ENCODE data around the gene ENDOV.

The ENDOV gene

GRCh38 chr17:80482555-80483308, 67.8 kb downstream of the ENDOV start:
- TF ChIP-seq CTCF (conservative IDR thresholded peaks at IDR 0.05; ENCODE audit: low read length): no peak
- DNase-seq (ENCODE audit: low read depth): no peak
- no peak overlapping the region for H3K4me3 ChIP-seq (ENCODE audit: low read length)

- no peak for TF ChIP-seq CTCF (conservative IDR thresholded peaks at IDR 0.05; ENCODE audit: low read length)
- no peak for DNase-seq (ENCODE audit: low read depth)
- H3K4me3 ChIP-seq (ENCODE audit: low read length): no peak overlapping the region
These were observed 70.9 kb downstream of the ENDOV start for GRCh38 chr17:80485846-80486245.

- no peak for DNase-seq (ENCODE audit: low read depth)
- TF ChIP-seq CTCF (conservative IDR thresholded peaks at IDR 0.05; ENCODE audit: low read length): no peak
- no peak overlapping the region for H3K4me3 ChIP-seq (ENCODE audit: low read length)
These were observed 71.7 kb downstream of the ENDOV start for GRCh38 chr17:80486692-80487091.

- H3K4me3 ChIP-seq (ENCODE audit: low read length): no peak overlapping the region
- no peak for TF ChIP-seq CTCF (conservative IDR thresholded peaks at IDR 0.05; ENCODE audit: low read length)
- no peak for DNase-seq (ENCODE audit: low read depth)
These were observed 72.5 kb downstream of the ENDOV start for GRCh38 chr17:80487511-80487910.

Data from AG10803 (cell line).